Lower leg skin (tissue), 3 donors: ENCODE data around the gene EEF1E1.

Experiments used
- POLR2A ChIP-seq, 2 donors: fragments of 450-650 bp; IDR thresholded peaks; one replicate each; pipeline ENCODE4 v1.6.1; 2016 to 2017; ENCODE audit warnings: antibody characterized with exemption in 2 of 2, mild to moderate bottlenecking in 1 of 2, moderate library complexity in 1 of 2
- TF ChIP-seq, protein P1 (sequence below), 3 donors: fragments of 450-650 bp; IDR thresholded peaks; one replicate each; pipeline ENCODE4 v1.5.1; 2016; ENCODE audit warnings: antibody characterized with exemption in 3 of 3, mild to moderate bottlenecking in 3 of 3, moderate library complexity in 2 of 3

DNA sequence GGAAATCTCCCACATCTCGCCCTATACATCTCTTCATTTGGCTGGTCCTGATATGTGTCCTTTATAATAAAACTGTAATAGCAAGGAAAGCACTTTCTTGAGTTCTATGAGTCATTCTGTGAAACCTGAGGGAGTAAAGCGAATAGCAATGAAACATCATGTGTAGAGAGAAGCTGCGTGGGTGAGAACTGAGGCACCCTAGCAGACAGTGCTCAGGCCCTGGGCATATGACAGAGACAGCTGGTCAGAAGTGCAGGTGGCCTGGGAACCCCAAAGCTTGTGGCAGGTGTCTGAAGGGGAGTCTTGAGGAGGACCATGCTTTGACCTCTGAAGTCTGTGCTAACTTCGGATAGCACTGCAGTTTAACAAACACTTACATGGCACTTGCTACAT, 36.8 kb downstream of the EEF1E1 start:
- TF ChIP-seq, protein P1, sequence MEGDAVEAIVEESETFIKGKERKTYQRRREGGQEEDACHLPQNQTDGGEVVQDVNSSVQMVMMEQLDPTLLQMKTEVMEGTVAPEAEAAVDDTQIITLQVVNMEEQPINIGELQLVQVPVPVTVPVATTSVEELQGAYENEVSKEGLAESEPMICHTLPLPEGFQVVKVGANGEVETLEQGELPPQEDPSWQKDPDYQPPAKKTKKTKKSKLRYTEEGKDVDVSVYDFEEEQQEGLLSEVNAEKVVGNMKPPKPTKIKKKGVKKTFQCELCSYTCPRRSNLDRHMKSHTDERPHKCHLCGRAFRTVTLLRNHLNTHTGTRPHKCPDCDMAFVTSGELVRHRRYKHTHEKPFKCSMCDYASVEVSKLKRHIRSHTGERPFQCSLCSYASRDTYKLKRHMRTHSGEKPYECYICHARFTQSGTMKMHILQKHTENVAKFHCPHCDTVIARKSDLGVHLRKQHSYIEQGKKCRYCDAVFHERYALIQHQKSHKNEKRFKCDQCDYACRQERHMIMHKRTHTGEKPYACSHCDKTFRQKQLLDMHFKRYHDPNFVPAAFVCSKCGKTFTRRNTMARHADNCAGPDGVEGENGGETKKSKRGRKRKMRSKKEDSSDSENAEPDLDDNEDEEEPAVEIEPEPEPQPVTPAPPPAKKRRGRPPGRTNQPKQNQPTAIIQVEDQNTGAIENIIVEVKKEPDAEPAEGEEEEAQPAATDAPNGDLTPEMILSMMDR (IDR thresholded peaks at IDR 0.05): no peak
- no peak for TF ChIP-seq POLR2A (IDR thresholded peaks at IDR 0.05)
